Measurements from ENCODE around the gene VPS16. TPM values are rescaled to one million over a fixed set of nuclear protein-coding genes. Genes with fewer than 3 reads are reported as not detected.

The VPS16 gene
- total RNA-seq, 1 donor from 2014 or later = 28.2 TPM

DNA sequence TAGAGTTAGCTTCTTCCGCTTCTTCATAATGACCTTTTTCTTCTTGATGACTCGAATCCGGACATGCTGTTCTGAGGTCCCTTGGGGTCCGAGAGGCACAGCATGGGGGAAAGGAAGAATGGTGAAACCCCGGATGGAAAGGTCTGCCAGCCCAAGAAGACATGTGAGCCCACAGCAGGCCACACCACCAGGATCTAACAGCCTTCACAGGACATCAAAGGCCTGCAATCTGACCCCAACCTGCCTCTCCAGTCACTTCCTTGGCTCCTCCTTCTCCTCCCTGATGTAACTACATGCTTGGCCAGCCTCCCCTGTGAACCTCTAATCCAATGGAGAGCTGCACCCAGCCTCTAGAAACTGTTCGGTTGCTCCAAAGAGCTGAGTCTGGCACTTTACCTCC is 41.7 kb upstream of the VPS16 start:
- H3K4me1 ChIP-seq (ENCODE audit: control insufficient read depth in 3 of 3, insufficient read depth in 3 of 3, low read length in 3 of 3) = peaks cover 3 to 11% (median 4%) of the 10 kb centered on the region in 3 donors
- H3K27ac ChIP-seq (ENCODE audit: low read depth, low read length) = no peak overlapping the region
- H3K27me3 ChIP-seq (ENCODE audit: control insufficient read depth in 3 of 3, insufficient read depth in 3 of 3, low read length in 3 of 3) = peaks cover 50 to 76% (median 56%) of the 10 kb centered on the region in 3 donors
- no peak overlapping the region for H3K4me3 ChIP-seq (ENCODE audit: low read length in 3 of 3)
- no peak overlapping the region for H3K9ac ChIP-seq (ENCODE audit: low read depth in 1 of 3, low read length in 3 of 3)
- H3K36me3 ChIP-seq (ENCODE audit: control insufficient read depth in 3 of 3, insufficient read depth in 3 of 3, low read length in 3 of 3) = no peaks in the 10 kb centered on the region
- H3K9me3 ChIP-seq (ENCODE audit: control insufficient read depth in 3 of 3, low read length in 3 of 3) = no peaks in the 10 kb centered on the region

DNA sequence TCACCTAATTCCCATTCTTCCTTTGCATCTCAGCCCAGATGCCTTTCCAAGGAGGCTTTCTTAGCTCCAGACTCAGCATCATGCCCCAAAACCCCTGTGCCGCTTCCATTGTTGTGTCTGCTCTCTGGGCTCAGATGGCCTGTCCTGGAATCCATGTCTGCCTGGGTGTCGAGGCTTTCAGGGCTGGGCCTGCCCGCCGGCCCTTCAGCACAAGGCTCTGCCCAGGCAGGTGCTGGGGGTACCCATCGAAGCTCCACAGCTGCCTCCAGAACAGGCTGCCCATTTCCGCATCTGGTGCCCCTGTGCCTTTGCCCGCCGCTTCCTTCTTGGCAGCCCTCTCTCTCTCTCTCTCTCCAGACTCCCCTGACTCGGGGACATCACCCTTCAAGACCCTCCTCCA is 41.3 kb upstream of the VPS16 start:
- peaks cover 50 to 76% (median 61%) of the 10 kb centered on the region in 3 donors for H3K27me3 ChIP-seq (ENCODE audit: control insufficient read depth in 3 of 3, insufficient read depth in 3 of 3, low read length in 3 of 3)

DNA sequence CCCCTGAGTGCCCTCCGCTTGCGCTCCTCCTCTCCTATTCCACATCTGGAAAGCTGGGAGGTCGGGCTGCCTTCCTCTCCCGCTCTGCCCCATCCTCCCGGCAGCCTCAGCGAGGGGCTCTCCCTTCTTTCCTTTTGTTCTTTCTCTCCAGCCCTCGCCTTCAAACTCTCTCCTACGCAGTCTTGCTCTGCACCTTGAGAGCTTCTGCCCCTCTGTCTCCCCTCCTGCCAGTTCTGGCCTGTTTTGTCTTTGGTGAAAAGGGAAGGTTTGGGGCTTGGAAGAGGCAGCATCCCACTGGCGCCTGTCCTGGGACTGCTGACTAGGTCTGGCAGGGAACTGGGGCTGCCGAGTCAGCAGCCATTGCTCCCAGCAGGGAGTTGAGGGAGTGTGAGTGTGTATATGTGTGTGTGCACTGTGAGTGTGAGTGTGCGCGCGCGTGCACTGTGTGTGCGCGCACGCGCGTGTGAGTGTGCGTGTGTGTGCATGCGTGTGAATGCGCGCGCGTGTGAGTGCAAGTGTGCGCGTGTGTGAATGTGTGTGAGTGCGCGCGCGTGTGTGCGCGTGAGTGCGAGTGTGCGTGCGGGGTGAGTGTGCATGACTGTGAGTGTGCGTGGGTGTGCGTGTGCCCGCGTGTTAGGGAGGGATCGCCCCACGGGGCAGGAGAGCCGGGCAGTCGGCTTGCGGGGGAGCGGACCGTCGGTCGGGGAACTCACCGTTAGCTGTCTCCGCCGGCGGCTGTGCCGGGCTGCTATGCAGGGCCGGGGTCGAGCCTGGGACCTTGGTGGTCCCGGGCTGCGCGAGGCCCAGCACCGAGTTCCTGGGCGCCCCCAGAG is 40.6 kb upstream of the VPS16 start:
- Histone ChIP-seq H3K9me3 (ENCODE audit: control insufficient read depth in 3 of 3, low read length in 3 of 3) (no peaks in the 10 kb centered on the region), H3K27me3 (ENCODE audit: control insufficient read depth in 3 of 3, insufficient read depth in 3 of 3, low read length in 3 of 3) (peaks cover 49 to 76% (median 64%) of the 10 kb centered on the region in 3 donors), H3K4me3 (ENCODE audit: low read length in 3 of 3) (peak overlapping the region; percentile 26 to 64 (median 41)), H3K27ac (ENCODE audit: low read depth, low read length) (no peak overlapping the region), H3K4me1 (ENCODE audit: control insufficient read depth in 3 of 3, insufficient read depth in 3 of 3, low read length in 3 of 3) (peaks cover 3 to 11% (median 4%) of the 10 kb centered on the region in 3 donors), H3K9ac (ENCODE audit: low read depth in 1 of 3, low read length in 3 of 3) (peak overlapping the region in 1 of 3 donors; percentile 43), H3K36me3 (ENCODE audit: control insufficient read depth in 3 of 3, insufficient read depth in 3 of 3, low read length in 3 of 3) (no peaks in the 10 kb centered on the region)

More for the DNA sequence above, 41.3 kb upstream of the VPS16 start:
- H3K9ac ChIP-seq (ENCODE audit: low read depth in 1 of 3, low read length in 3 of 3) = no peak overlapping the region
- peaks cover 3 to 11% (median 4%) of the 10 kb centered on the region in 3 donors for H3K4me1 ChIP-seq (ENCODE audit: control insufficient read depth in 3 of 3, insufficient read depth in 3 of 3, low read length in 3 of 3)
- H3K27ac ChIP-seq (ENCODE audit: low read depth, low read length) = no peak overlapping the region
- H3K36me3 ChIP-seq (ENCODE audit: control insufficient read depth in 3 of 3, insufficient read depth in 3 of 3, low read length in 3 of 3) = no peaks in the 10 kb centered on the region
- no peaks in the 10 kb centered on the region for H3K9me3 ChIP-seq (ENCODE audit: control insufficient read depth in 3 of 3, low read length in 3 of 3)
- peak overlapping the region in 1 of 3 donors; percentile 26 for H3K4me3 ChIP-seq (ENCODE audit: low read length in 3 of 3)

DNA sequence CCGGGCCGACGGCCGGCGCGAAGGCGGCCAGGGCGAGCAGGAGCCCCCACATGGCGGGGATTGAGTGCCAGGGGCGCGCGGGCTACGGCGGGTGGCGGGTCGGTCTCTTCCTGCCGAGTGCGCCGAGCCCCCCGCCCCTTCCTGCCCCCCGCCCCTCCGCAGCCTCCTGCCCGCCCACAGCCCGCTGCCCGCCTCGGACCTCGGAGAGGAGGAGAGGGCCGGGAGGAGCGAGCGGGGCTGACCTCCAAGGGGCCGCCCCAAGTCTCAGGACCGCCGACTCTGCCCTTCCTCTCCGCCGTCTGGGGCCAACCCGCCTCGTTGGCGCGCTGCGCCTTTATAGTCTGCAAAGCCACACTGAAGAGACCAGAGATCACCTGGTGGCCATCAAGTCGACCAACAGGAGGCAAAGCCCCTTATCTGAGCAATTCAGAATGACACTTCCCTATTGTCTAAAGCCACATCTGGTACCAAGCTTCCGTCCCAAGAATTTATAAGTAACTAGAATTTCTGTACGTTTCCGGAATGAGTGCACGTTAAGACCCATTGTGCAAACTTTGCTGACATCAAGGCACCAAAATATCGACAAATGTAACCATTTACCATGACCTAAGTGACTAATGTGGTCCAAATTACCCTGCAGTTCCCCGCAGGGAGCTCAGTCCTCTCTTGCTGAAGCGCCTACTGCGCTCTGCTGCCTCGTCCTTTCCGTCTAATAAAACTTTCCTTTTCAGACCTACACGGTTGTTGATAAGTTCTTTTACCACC is 39.8 kb upstream of the VPS16 start, which contains the start of gene CPXM1:
CPXM1 (minus strand) TSS at position 107 of the 765 bp plus-strand sequence; CDS start at position 52, 55 bp downstream.
- H3K27ac ChIP-seq (ENCODE audit: low read depth, low read length) = no peak within 1 kb of the TSS
- H3K4me3 ChIP-seq (ENCODE audit: low read length in 3 of 3) = peak within 1 kb of the TSS; percentile 26 to 64 (median 41)
- H3K9me3 ChIP-seq (ENCODE audit: control insufficient read depth in 3 of 3, low read length in 3 of 3) = no peaks in the 10 kb centered on the region
- peaks cover 53 to 80% (median 71%) of the 10 kb centered on the region in 3 donors for H3K27me3 ChIP-seq (ENCODE audit: control insufficient read depth in 3 of 3, insufficient read depth in 3 of 3, low read length in 3 of 3)
- H3K4me1 ChIP-seq (ENCODE audit: control insufficient read depth in 3 of 3, insufficient read depth in 3 of 3, low read length in 3 of 3) = peaks cover 3 to 11% (median 4%) of the 10 kb centered on the region in 3 donors
- peak within 1 kb of the TSS in 1 of 3 donors; percentile 43 for H3K9ac ChIP-seq (ENCODE audit: low read depth in 1 of 3, low read length in 3 of 3)
- H3K36me3 ChIP-seq (ENCODE audit: control insufficient read depth in 3 of 3, insufficient read depth in 3 of 3, low read length in 3 of 3) = no peaks in the 10 kb centered on the region

DNA sequence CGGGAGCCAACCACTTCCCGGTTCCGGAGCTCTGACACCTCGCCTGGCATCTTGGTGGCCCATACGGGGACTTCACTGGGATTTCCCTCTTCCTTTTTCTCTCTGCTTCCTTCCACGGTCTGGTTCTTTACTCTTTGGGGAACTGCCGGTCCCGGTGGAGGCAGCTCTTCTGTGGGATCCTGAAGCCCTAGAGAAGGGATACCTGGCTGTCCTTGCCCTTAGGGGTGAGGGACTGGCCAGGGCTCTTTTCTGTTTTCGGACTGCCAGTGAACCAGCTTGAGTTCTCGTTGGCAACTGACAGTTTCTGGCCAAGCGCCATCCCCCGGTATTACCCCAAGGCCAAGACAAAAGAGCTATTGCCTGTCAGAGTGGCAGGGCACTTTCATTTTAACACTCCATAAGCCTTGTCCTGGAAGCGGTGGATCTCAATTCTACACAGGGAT is 39.2 kb upstream of the VPS16 start:
- H3K36me3 ChIP-seq (ENCODE audit: control insufficient read depth in 3 of 3, insufficient read depth in 3 of 3, low read length in 3 of 3) = no peaks in the 10 kb centered on the region
- H3K4me3 ChIP-seq (ENCODE audit: low read length in 3 of 3) = no peak overlapping the region
- H3K9ac ChIP-seq (ENCODE audit: low read depth in 1 of 3, low read length in 3 of 3) = no peak overlapping the region
- peaks cover 59 to 80% (median 74%) of the 10 kb centered on the region in 3 donors for H3K27me3 ChIP-seq (ENCODE audit: control insufficient read depth in 3 of 3, insufficient read depth in 3 of 3, low read length in 3 of 3)
- peaks cover 3 to 11% (median 4%) of the 10 kb centered on the region in 3 donors for H3K4me1 ChIP-seq (ENCODE audit: control insufficient read depth in 3 of 3, insufficient read depth in 3 of 3, low read length in 3 of 3)
- H3K27ac ChIP-seq (ENCODE audit: low read depth, low read length) = no peak overlapping the region
- H3K9me3 ChIP-seq (ENCODE audit: control insufficient read depth in 3 of 3, low read length in 3 of 3) = no peaks in the 10 kb centered on the region

DNA sequence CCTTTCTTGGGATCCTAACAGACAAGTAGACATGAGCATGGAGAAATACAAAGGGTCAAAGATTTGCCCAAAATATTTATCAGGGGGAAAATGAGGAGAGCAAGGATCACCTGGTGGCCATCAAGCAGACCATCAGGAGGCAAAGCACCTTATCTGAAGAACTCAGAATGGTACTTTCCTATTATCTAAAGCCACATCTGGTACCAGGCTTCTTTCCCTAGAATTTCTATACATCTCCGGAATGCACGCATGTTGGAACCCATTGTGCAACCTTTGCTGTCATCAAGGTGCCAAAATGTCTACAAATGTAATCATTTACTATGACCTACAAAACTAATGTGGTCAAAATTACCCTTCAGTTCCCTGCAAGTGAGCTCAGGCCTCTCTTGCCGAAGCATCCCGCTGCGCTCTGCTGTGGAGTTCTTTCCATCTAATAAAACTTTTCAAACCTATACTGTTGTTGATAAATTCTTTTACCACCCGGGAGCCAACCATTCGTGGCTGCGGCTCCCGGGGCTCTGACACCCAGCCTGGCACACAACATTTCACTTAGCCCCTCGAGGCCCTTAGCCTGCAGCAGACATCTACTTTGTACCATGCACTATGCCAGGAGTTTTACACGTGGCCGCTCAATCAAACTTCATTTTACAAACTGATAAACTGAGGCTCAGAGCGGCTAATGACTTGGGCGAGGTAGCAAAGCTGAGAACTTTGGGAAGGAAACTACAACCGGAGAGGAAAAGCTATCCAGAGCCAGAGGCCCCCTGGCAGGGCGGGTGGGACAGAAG is 36.3 kb upstream of the VPS16 start:
- H3K4me1 ChIP-seq (ENCODE audit: control insufficient read depth in 3 of 3, insufficient read depth in 3 of 3, low read length in 3 of 3) = peaks cover 3 to 11% (median 4%) of the 10 kb centered on the region in 3 donors
- no peaks in the 10 kb centered on the region for H3K36me3 ChIP-seq (ENCODE audit: control insufficient read depth in 3 of 3, insufficient read depth in 3 of 3, low read length in 3 of 3)
- H3K4me3 ChIP-seq (ENCODE audit: low read length in 3 of 3) = no peak overlapping the region
- H3K27ac ChIP-seq (ENCODE audit: low read depth, low read length) = no peak overlapping the region
- no peak overlapping the region for H3K9ac ChIP-seq (ENCODE audit: low read depth in 1 of 3, low read length in 3 of 3)
- H3K9me3 ChIP-seq (ENCODE audit: control insufficient read depth in 3 of 3, low read length in 3 of 3) = no peaks in the 10 kb centered on the region
- H3K27me3 ChIP-seq (ENCODE audit: control insufficient read depth in 3 of 3, insufficient read depth in 3 of 3, low read length in 3 of 3) = peaks cover 51 to 71% (median 67%) of the 10 kb centered on the region in 3 donors

DNA sequence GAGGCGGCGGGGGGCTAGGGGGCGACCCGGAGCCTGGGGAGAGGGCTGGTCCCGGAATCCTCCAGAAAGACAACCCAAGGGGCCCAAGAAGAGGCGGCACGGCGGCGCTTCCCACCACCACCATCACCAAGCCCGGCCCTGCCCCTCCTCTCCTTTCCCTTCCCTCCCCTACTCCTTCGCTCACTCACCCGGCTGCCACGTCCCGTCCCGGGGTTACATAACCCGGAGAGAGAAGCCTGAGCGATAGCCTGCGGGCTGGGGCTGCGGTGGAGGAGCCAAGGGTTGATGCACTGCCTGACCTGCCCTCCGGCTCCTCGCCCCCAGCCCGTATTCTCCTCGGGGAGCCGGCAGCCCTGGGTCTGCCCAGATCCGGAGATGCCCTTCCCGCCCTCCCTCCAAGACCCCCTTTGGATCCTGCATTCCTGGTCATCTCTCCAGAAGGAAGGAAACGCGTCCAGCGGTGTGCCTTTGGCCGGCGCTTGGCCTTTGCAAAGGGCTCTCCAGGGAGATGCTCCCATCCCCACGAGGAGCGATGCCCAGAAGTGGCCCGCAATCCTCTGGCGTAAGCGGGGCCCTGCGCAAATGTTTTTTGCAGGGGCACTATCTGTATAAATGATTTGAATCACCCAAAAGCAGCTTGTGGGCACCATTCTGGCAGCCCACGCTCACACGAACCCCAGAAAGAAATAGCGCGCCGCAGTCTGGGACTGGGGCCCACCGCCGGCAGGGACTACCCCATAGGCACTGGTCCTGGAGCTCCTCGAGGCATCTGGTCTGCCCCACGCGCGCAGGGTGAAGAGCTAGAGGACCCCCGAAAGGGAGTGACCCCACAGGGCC is 35.5 kb upstream of the VPS16 start:
- Histone ChIP-seq H3K27ac (ENCODE audit: low read depth, low read length) (no peak overlapping the region), H3K27me3 (ENCODE audit: control insufficient read depth in 3 of 3, insufficient read depth in 3 of 3, low read length in 3 of 3) (peaks cover 44 to 63% (median 59%) of the 10 kb centered on the region in 3 donors), H3K9ac (ENCODE audit: low read depth in 1 of 3, low read length in 3 of 3) (no peak overlapping the region), H3K9me3 (ENCODE audit: control insufficient read depth in 3 of 3, low read length in 3 of 3) (no peaks in the 10 kb centered on the region), H3K36me3 (ENCODE audit: control insufficient read depth in 3 of 3, insufficient read depth in 3 of 3, low read length in 3 of 3) (no peaks in the 10 kb centered on the region), H3K4me3 (ENCODE audit: low read length in 3 of 3) (no peak overlapping the region), H3K4me1 (ENCODE audit: control insufficient read depth in 3 of 3, insufficient read depth in 3 of 3, low read length in 3 of 3) (peaks cover 0 to 6% (median 2%) of the 10 kb centered on the region in 3 donors)

DNA sequence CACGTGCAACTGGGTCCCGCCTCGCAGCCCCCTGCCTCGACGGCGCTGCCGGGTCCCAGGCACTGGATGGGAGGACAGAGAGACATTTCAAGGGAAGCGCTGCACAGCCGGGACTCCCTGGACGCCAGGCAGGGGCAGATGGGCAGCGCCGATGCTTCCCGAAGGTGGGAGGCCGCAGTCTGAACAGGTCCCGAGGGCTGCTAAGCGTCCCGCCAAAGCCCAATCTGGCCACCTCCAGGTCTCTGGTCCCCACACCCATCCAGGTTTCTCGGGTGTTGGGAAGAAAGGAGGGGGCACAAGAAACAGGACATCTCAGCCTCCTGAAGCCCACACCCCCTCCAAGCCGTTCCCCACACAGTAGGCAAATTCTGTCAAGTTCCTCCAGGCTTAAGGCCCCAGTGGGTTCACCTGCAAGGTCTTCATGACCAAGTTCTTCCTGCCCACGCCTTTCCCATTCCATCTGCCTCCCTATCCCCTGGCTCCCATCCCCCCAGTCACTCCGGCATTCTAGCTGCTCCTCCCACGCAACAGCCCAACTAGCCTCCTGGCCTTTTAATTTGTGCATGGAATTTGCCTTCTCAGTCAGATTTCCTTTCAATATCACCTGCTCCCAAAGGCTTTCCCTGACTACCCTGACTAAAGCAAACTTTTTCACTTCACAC is 34.7 kb upstream of the VPS16 start:
- no peaks in the 10 kb centered on the region for H3K9me3 ChIP-seq (ENCODE audit: control insufficient read depth in 3 of 3, low read length in 3 of 3)
- no peak overlapping the region for H3K27ac ChIP-seq (ENCODE audit: low read depth, low read length)
- H3K36me3 ChIP-seq (ENCODE audit: control insufficient read depth in 3 of 3, insufficient read depth in 3 of 3, low read length in 3 of 3) = no peaks in the 10 kb centered on the region
- no peak overlapping the region for H3K9ac ChIP-seq (ENCODE audit: low read depth in 1 of 3, low read length in 3 of 3)
- H3K4me1 ChIP-seq (ENCODE audit: control insufficient read depth in 3 of 3, insufficient read depth in 3 of 3, low read length in 3 of 3) = peaks cover 0 to 5% (median 0%) of the 10 kb centered on the region in 3 donors
- H3K4me3 ChIP-seq (ENCODE audit: low read length in 3 of 3) = no peak overlapping the region
- H3K27me3 ChIP-seq (ENCODE audit: control insufficient read depth in 3 of 3, insufficient read depth in 3 of 3, low read length in 3 of 3) = peaks cover 39 to 62% (median 53%) of the 10 kb centered on the region in 3 donors
